Neuron (in vitro differentiated cells): ENCODE data around the gene ATF3.
"Not testable (repeated sequence)": the region's sequence is repeated elsewhere in the genome, so short reads cannot be mapped to it uniquely, and the experiment has no call there.

ENCODE experiments used
- H2AFZ ChIP-seq: one replicate; pipeline ENCODE4 v1.6.1; 2013; ENCODE audit warnings: low read depth, mild to moderate bottlenecking, inconsistent platforms, low read length, moderate library complexity
- H3K27me3 ChIP-seq: one replicate; pipeline ENCODE4 v1.6.1; 2013; ENCODE audit warnings: low read length; ENCODE audit not compliant: insufficient read depth
- H3K36me3 ChIP-seq: one replicate; pipeline ENCODE4 v1.6.1; 2013; ENCODE audit warnings: low read length; ENCODE audit not compliant: insufficient read depth
- H3K4me1 ChIP-seq: one replicate; pipeline ENCODE4 v1.6.1; 2013; ENCODE audit warnings: low read length; ENCODE audit not compliant: insufficient read depth
- H3K4me3 ChIP-seq: 2 replicates; pipeline ENCODE4 v1.5.1; 2013; ENCODE audit warnings: mild to moderate bottlenecking, low read length, moderate library complexity
- H3K9me3 ChIP-seq: one replicate; pipeline ENCODE4 v1.6.1; 2013; ENCODE audit warnings: low read length

ATF3 gene

GRCh38 chr1:212646588-212646987 is 38.0 kb downstream of the ATF3 start:
- Histone ChIP-seq H3K4me1 (peaks cover 2% of the 10 kb centered on the region), H3K27me3 (no peaks in the 10 kb centered on the region), H3K36me3 (no peaks in the 10 kb centered on the region), H2AFZ (no peak overlapping the region), H3K9me3 (no peaks in the 10 kb centered on the region), H3K4me3 (no peak overlapping the region)

DNA sequence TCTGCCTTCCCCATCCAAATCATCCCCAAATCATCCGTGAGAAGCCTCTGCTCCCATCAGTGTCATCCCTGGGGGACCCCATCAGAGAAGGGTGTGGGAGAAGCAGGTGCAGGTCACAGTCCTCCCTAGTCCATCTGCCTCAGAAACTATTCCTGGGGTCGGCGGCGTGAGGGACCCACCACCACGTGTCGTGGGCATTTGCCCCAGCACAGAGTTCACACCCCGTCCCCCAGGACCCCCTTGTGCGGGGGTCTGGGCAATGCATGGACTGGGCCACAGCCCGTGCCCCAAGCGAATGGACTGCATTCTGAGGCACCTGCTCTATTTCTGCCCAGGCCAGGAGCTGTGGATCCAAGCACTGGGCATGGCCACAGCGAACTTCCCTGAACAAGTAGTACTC is 38.4 kb downstream of the ATF3 start:
- no peaks in the 10 kb centered on the region for H3K9me3 ChIP-seq
- no peak overlapping the region for H2AFZ ChIP-seq
- H3K36me3 ChIP-seq: no peaks in the 10 kb centered on the region
- H3K4me3 ChIP-seq: no peak overlapping the region
- no peaks in the 10 kb centered on the region for H3K27me3 ChIP-seq
- peaks cover 2% of the 10 kb centered on the region for H3K4me1 ChIP-seq

GRCh38 chr1:212648431-212648830 is 39.9 kb downstream of the ATF3 start:
- Histone ChIP-seq H3K36me3 (no peaks in the 10 kb centered on the region), H3K4me3 (no peak overlapping the region), H3K27me3 (no peaks in the 10 kb centered on the region), H3K9me3 (no peaks in the 10 kb centered on the region), H3K4me1 (peaks cover 2% of the 10 kb centered on the region), H2AFZ (no peak overlapping the region)

DNA sequence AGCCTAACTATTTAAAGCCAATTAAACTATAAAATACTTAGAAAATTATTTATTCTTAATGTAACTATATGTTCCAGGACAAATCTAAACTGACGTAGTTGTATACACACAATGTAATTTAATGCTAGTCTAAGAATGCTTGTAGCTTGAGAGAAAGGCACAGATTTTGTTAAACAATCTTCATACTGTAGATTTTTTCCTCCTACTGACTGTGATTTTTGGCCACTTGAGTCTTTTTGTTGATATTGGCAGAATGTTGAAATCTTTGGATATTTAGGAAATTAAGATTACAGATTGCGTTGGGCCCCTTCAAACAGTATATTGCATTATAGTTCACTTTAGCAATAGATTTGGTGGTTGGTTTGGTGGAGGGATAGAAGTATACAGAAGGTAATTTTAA is 40.5 kb downstream of the ATF3 start:
- Histone ChIP-seq H2AFZ (no peak overlapping the region), H3K27me3 (no peaks in the 10 kb centered on the region), H3K4me1 (peaks cover 2% of the 10 kb centered on the region), H3K9me3 (no peaks in the 10 kb centered on the region), H3K4me3 (no peak overlapping the region), H3K36me3 (no peaks in the 10 kb centered on the region)

DNA sequence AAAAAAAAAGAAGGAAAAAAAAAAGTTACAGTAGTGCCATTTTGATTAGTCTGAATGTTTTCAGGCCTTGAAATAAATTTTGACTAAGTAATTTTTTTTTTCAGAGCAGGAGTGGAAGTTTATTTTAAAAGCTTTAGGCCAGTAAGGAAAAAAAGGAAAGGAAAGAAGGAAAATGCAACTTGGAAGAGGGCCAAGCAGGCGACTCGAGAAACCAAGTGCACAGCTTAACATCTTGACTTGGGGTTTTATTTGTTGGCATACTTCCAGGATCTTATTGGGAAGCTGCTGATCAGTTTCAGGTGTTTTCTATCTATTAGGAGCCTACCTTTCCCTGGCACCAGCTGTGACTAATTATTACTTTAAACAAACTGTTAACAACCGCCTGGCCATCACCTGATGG is 41.7 kb downstream of the ATF3 start:
- Histone ChIP-seq H3K9me3 (no peaks in the 10 kb centered on the region), H2AFZ (no peak overlapping the region), H3K4me3 (no peak overlapping the region), H3K27me3 (no peaks in the 10 kb centered on the region), H3K36me3 (no peaks in the 10 kb centered on the region), H3K4me1 (peaks cover 2% of the 10 kb centered on the region)

- no peaks in the 10 kb centered on the region for H3K9me3 ChIP-seq
- no peaks in the 10 kb centered on the region for H3K27me3 ChIP-seq
- H3K4me1 ChIP-seq: no peaks in the 10 kb centered on the region
- no peak overlapping the region for H3K4me3 ChIP-seq
- peak overlapping the region; percentile 5 for H2AFZ ChIP-seq
- no peaks in the 10 kb centered on the region for H3K36me3 ChIP-seq
Observed at GRCh38 chr1:212651521-212651920, 43.0 kb downstream of the ATF3 start.

- H3K4me1 ChIP-seq: no peaks in the 10 kb centered on the region
- no peaks in the 10 kb centered on the region for H3K36me3 ChIP-seq
- no peaks in the 10 kb centered on the region for H3K9me3 ChIP-seq
- H3K4me3 ChIP-seq: no peak overlapping the region
- H2AFZ ChIP-seq: peak overlapping the region; percentile 5
- H3K27me3 ChIP-seq: no peaks in the 10 kb centered on the region
Observed at GRCh38 chr1:212651977-212652376, 43.4 kb downstream of the ATF3 start.

DNA sequence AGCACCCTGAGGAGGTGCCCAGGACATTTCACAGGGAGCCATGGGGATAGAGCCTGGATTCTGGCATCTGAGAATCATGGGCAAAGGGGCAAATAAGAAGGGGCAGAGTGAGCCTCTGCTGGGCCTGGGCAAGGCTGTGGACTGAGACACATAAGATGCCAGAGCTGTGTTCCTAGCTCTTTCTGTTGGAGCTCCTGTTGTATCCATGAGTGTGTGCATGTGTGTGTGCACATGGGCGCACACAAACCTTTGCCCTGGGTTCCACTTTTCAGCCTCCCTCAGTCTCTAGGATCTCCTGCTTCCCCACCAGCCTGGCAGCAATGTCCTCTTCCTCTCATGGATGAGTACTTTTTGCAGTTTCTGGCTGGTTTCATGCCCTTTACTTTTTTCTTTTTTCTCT is 44.0 kb downstream of the ATF3 start:
- Histone ChIP-seq H2AFZ (no peak overlapping the region), H3K4me3 (no peak overlapping the region), H3K9me3 (no peaks in the 10 kb centered on the region), H3K27me3 (no peaks in the 10 kb centered on the region), H3K4me1 (no peaks in the 10 kb centered on the region), H3K36me3 (no peaks in the 10 kb centered on the region)

GRCh38 chr1:212655668-212656440 is 47.3 kb downstream of the ATF3 start:
- peaks cover 3% of the 10 kb centered on the region for H3K4me1 ChIP-seq
- no peak overlapping the region for H3K4me3 ChIP-seq
- no peak overlapping the region for H2AFZ ChIP-seq
- H3K36me3 ChIP-seq: no peaks in the 10 kb centered on the region
- no peaks in the 10 kb centered on the region for H3K27me3 ChIP-seq
- no peaks in the 10 kb centered on the region for H3K9me3 ChIP-seq

GRCh38 chr1:212656730-212657129 is 48.2 kb downstream of the ATF3 start:
- H3K4me3 ChIP-seq: no peak overlapping the region
- H3K27me3 ChIP-seq: no peaks in the 10 kb centered on the region
- H3K4me1 ChIP-seq: peaks cover 3% of the 10 kb centered on the region
- no peak overlapping the region for H2AFZ ChIP-seq
- no peaks in the 10 kb centered on the region for H3K36me3 ChIP-seq
- H3K9me3 ChIP-seq: no peaks in the 10 kb centered on the region

DNA sequence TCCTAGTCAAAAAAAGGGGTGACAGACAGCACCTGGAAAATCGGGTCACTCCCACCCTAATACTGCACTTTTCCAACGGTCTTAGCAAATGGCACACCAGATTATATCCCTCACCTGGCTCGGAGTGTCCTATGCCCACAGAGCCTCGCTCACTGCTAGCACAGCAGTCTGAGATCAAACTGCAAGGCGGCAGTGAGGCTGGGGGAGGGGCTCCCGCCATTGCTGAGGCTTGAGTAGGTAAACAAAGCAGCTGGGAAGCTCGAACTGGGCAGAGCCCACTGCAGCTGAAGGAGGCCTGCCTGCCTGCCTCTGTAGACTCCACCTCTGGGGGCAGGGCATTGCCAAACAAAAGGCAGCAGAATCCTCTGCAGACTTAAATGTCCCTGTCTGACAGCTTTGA is 49.7 kb downstream of the ATF3 start:
- not testable (repeated sequence) for H3K9me3 ChIP-seq, H3K27me3 ChIP-seq, H3K4me3 ChIP-seq, H3K36me3 ChIP-seq, H3K4me1 ChIP-seq
- peak overlapping the region; percentile 26 for H2AFZ ChIP-seq

DNA sequence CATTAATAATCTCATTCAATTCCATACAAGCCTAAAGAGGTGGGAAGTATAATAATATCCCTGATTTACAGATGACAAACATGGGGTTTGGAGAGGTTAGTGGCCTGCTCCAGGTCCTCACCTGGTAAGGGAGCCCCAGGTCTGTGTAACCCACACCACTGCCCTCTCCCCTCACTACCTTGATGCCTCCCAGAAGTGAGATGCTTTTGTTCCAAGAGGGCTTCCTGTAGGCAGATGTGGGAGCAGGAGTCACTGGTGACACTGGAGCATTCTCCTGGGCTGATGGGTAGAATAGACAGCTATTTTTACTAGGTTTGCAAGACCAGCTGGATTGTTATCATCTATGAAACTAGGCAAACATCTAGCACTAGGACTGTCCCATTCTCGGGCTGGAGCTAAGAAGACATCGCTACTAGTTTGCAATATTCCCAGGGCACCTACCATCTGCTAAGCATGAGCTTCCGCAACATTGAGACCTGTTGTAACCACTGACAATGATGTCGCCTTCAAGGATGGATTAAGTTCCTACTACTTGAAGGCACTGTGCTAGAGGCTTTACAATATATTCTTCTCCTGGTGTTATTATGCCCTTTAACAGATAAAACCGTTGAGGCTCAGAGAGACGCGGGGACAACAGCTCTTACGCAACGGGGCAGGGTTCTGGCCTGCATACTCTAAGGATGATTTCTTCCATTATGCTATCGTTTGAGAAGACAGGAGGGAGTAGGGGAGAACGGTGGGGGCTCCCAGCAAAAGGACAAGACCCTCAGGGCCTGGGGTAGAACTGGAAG is 56.0 kb downstream of the ATF3 start:
- H3K4me1 ChIP-seq: peaks cover 37% of the 10 kb centered on the region
- H3K4me3 ChIP-seq: peak overlapping the region; percentile 55

GRCh38 chr1:212665241-212666115 is 56.9 kb downstream of the ATF3 start:
- H3K4me1 ChIP-seq: peaks cover 37% of the 10 kb centered on the region
- peak overlapping the region; percentile 52 for H2AFZ ChIP-seq
- H3K36me3 ChIP-seq: no peaks in the 10 kb centered on the region
- H3K4me3 ChIP-seq: peak overlapping the region; percentile 55
- no peaks in the 10 kb centered on the region for H3K9me3 ChIP-seq
- H3K27me3 ChIP-seq: no peaks in the 10 kb centered on the region

More for the DNA sequence above, 56.0 kb downstream of the ATF3 start:
- Histone ChIP-seq H3K36me3 (no peaks in the 10 kb centered on the region), H3K27me3 (no peaks in the 10 kb centered on the region), H2AFZ (no peak overlapping the region), H3K9me3 (no peaks in the 10 kb centered on the region)
